CD4-positive, alpha-beta T cell treated with Interleukin-12 subunit alpha and Interleukin-12 subunit beta, for 1 hour (primary cell): ENCODE measurements around the gene ASCC3.
"Not testable (repeated sequence)": the region's sequence is repeated elsewhere in the genome, so short reads cannot be mapped to it uniquely, and the experiment has no call there.

Experiments used
- DNase-seq: peaks from one replicate; pipeline ENCODE4 v3.0.0-alpha.2; 2020

The ASCC3 gene

DNA sequence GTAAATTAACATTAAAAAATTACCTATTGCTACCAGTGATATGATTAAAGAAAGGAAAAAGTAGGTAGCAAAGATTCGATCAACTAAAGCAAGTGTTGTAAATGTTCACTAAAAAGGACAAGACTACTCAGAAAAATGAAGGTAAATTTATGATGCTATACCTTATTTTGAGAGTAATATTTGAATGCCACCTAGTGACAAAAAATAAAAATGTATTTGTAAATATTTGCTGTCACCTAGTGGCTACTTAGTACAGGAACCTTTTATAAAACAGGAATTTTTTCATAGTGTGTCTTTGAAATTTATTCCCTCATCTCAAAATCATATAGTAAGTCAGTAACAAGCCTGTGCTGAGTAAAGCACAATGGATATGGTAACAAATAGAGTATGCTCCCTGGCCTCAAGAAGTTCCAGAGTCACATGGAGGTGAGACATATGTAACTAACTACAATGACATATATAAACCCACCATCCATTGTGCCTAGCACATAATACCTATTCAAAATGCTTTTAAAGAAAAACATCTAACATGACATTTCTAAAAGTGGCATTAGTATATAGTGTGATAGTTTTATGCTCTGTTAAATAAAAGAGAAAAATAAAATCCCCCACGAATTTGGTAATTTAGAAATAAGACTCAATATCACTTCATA is 223.3 kb downstream of the ASCC3 start:
- DNase-seq, result no peak

DNA sequence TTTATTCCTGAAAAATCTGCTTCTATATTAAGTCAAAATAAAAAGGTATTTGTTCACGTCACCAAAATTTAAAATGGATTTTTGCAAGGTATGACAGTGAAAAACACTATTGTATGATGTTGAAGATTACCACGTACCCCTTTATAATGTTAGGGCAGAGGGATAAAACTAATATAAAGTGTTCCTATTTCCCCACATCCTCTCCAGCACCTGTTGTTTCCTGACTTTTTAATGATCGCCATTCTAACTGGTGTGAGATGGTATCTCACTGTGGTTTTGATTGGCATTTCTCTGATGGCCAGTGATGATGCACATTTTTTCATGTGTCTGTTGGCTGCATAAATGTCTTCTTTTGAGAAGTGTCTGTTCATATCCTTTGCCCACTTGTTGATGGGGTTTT is 240.0 kb downstream of the ASCC3 start:
- not testable (repeated sequence) for DNase-seq

DNA sequence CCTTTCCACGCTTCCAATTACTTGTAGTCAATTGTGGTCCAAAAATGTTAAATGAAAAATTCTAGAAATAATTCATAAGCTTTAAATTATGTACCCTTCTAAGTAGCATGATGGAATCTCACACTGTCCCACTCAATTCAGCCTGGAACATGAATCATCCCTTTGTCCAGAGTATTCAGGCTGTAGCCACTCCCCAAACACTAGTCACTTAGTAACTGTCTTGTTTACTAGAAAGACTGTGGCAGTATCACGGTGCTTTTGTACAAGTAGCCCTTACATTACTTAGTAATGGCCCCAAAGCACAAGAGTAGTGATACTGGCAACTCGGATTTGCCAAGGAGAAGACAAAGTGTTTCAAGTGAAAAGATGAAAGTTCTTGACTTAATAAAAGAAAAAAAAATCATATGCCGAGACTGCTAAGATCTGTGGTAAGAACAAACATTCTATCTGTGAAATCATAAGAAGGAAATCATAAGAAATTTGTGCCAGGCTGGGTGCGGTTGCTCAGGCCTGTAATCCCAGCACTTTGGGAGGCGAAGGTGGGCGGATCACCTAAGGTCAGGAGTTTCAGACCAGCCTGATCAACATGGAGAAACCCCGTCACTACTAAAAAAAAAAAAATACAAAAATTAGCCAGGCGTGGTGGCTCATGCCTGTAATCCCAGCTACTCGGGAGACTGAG is 247.9 kb downstream of the ASCC3 start:
- no peak for DNase-seq

DNA sequence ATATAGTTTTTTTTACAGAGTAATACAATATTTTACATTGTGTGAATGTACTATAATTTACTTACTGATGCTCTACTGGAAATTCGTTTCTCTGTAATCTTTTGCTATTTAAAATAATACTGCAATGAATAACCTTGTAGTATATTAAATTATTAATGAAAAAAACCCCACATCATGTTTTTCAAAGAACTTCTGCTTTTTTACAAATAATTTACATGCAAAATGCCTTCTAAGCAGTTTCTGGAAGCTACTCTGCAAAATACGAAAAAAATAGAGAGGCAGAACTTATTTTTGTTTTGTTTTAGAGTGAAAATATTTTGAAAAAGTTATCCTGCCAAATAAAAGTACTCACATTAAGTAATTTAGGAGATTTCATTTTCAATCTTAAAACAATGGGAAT is 250.6 kb downstream of the ASCC3 start:
- no peak for DNase-seq

DNA sequence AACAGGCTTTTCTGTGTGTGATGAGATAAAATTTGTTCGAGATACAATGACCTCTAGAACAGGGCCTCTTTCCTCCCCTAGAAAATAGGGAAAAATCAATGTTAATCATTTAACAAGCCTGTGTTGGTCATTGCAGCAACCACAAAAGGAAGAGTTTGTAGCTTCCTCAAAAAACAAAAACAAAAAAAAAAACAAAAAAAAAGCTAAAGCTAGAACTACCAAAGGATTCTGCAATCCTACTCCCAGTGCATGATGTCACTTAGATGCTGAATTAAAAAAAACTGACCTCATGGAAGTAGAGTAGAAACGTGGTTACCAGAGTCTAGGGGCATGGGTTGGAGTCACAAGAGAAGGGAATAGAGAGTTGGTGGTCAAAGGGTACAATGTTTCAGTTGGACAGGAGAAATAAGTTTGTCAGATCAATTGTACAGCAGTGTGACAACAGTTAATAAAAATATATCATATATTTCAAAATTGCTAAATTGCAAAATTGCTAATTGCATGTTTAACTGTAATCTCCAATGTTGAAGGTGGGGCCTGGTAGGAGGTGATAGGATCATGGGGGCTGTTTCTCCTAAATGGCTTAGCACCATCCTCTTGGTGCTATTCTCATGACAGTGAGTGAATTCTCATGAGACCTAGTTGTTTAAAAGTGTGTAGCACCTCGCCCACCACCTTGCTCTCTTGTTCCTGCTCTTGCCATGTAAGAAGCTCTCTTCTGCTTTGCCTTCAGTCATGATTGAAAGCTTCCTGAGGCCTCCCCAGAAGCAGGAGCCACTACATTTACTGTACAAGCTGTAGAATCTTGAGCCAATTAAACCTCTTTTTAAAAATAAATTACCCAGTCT is 253.0 kb downstream of the ASCC3 start:
- no peak for DNase-seq

DNA sequence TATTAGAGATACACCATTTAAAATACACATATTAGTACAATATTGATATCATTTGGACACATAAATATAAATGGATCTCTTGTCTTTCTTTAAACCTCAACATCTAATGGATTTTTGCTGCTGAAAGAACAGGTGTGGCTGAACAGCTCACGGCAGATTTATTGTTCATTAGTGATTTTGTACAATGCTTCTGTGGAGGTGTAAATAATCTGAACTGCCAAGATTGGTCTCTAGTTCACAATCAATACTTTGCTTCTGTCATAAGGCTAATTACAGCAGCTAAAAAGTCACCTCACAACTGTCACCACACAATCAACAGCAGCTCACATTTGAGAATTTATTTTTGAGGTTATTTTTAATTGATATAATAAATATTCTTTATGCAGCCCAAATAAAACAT is 254.4 kb downstream of the ASCC3 start:
- no peak for DNase-seq

DNA sequence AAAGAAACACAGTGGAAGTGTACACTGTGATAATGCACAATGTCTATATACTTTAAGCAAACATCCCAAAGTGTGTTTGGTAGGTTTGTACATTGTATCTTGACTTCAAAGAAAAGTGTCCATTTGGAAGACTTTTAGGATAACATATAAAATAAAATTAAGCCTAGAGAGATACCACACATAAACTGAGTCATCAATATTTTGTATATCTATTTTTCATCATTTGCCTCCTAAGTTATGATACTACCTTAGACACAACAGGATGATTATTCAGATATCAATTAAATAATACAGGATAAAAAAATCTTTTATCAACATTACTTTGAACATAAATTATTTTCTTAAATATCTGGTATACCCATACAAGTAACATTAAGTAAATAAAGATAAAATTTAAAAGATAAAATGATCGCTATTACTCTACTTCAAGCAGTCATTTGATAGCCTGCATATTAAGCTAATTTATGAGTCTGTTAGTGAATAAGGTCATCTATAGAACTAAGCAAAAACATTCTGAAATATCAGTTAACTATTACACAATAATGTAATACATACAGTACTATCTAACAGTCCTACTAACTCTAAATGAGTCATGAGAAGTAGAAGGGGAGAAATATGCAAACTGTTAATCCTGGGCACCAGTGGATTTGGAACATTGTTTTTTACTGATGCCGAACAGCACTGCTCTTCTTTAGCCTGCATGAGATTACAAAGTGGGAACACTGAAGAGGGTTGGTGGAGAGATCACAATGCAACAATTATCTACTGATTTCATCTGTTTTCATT is 258.0 kb downstream of the ASCC3 start:
- no peak for DNase-seq

DNA sequence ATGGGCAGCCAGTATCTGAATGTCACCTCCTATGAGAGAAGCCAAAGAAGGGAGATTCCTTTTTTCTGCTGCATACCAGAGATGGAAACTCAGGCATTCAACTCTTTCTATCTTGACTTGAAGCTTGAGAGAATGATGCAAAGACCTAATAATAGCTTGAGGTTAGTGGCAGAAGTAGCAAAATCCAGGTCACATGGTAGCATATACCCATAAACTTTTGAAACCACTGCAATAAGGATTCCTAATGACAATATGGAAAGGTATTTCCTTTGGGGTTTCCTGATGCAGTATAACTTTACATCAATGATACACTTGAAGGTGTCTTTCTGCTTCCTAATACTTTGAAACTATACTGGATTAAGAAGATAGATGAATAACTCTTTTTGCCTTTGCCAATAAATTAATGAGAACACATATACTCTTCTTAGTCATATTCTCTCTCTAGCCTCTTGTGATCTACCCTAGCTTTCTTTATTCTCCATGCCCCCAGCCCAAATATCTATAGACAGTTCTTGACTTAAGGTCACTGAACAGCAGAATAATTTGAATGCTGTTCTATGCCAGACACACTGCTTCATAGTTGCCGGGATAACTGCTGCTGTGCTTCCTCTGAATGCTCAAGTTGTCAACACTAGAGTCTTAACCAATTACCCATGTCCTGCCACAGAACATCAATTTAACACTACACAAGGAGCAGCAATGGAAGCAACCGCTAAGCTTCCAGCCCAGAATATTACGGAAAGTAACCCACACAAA is 260.9 kb downstream of the ASCC3 start:
- no peak for DNase-seq

DNA sequence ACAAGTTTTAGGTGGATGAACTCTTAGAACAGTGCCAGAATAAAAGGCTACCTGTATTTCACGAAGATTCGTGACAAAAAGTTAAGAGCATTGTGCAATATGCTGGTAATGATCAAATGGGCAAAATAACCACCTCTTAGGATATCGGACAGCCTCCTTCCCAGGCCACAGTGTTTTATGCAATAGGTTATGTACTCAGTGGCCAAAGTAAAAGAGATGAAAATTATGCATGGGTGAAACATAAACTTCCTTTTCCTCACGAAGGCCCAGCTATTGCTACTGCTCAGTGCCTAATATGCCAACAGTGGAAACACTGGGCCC is 262.8 kb downstream of the ASCC3 start:
- no peak for DNase-seq

DNA sequence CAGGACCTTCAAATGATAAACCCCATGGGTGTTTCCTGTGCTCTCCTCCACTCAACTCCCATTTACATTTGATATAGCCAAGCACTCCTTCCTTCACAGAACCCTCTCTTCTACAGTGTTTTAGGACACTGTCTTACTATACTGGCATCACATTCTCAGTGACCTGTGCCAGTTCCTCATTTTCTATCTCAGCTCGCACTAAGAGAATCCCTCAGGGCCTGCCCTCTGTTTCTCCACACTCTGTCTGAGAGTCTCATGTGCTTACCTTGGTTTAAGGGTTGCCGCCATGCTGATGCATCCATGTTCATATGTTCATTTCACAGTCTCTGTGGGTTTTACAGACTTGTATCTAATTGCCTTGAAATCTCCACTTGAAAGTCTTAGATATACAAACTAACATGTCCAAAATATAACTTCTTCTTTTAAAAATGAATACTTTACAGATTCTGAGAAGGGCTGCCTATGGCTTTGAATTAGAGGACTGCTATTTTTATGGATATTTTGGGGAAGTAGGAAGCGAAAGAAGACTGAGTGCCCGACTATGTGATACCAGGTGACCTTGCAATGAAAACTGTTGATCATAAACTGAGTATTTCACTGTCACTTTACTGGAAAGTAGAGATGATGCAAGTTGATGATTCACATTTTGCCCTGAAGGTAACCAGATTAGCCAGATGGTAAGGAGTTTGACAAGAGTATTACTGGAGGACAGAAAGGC is 263.3 kb downstream of the ASCC3 start:
- DNase-seq, result no peak

DNA sequence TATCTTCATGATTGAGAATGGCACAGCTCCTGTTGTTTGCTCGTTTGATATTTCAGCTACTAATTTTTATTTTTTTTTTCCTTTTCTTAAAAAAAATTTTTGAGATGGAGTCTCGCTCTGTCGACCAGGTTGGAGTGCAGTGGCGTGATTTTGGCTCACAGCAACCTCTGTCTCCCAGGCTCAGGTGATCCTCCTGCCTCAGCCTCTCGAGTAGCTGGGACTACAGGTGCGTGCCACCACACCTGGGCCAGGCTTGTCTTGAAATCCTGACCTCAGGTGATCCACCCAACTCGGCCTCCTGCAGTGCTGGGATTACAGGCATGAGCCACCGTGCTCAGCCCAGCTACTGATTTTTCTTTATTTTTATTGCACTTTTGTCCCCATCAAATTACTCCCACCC is 266.2 kb downstream of the ASCC3 start:
- no peak for DNase-seq

DNA sequence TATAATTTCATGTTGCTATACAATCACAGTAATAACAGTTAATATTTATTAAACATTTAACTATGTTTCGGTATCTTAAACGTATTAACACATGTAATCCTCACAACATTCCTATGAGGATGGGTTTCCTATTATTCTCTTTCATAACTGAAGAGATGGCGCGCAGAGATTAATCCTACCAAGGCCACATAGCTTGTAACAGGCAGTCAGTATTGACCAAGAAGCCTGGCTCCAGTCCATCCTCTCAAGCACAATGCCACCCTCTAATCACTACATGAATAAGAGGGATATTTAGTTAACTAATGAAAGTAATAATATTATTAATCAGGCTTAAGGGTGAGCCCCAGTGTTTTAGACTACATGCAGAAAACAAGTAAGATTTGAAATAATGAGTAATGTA is 266.7 kb downstream of the ASCC3 start:
- no peak for DNase-seq

DNA sequence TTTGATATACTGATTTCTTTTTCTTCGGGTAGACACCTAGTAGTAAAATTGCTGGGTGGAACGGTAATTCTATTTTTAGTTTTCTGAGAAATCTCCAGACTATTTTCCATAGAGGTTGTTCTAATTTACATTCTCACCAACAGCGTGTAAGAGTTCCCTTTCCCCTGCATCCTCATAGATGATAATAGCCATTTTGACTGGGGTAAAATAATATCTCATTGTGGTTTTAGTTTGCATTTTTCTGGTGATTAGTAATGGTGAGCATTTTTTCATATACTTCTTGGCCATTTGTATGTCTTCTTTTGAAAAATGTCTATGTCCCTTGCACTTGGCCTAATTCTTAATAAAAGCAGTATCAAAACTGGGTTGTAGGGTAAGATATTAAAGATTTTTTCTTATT is 267.5 kb downstream of the ASCC3 start:
- DNase-seq, result no peak

DNA sequence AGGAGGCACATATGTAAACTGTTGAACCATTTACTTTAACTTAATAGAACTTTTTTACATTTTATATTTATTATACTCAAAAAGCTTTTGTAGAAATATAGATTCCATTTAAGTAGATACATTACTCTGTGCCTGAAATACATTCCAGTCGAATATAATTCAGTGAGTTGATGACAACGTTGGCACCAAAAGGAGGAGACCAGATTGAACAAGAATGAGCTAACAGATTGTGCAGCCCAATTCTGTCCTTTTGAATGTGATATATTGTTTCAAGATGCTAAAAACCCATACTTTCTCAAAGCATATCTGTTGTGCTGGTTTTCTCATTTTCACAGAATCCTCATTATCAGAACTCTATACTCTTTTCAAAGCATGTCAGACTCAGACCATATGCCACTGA is 269.0 kb downstream of the ASCC3 start:
- no peak for DNase-seq

DNA sequence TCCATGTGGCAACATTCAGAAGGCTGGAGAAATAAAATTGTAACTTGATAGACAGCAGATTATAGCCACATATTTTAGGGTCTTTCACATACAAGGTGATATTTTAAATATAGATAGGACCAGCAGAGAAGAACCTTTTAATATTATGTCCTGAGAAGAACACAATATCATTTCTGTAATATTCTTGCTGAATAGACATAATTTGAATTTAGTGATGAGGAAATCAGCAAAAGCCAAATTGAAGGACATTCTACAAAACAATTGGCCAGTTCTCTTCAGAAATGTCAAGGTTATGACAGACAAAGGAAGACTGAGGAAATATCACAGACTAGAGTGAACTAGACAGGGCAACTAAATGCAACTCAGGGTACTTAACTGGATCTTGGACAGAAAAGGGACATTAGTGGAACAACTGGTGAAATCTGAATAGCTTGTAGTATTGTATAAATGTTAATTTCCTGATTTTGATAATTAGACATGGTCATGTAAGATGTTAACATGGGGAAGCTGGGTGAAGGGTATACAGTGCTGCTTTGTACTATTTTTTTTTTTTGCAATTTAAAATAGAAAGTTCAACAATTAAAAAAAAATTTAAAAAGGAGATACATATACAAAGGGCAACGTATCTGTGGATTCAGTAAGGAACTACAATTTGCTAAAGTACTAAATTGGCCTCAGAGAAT is 281.9 kb downstream of the ASCC3 start:
- DNase-seq, result no peak

DNA sequence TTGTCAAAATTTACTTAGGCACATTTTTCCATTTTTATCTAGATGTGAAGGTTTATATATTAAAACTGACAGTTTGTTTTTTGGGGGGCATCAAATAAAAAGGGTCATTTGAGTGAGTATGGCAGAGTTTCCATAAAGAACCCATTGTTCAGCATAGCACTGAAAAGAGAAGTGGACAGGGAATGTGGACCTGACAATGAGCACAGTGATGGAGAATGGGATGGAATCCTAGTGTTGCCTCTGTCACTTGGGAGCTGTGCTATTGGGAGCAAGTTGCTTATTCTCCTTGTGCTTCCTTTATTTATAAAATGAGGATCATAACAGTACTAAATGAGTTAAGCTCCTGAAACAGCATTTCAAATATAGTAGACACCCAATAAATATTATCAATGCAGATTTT is 285.7 kb downstream of the ASCC3 start:
- DNase-seq, result no peak

DNA sequence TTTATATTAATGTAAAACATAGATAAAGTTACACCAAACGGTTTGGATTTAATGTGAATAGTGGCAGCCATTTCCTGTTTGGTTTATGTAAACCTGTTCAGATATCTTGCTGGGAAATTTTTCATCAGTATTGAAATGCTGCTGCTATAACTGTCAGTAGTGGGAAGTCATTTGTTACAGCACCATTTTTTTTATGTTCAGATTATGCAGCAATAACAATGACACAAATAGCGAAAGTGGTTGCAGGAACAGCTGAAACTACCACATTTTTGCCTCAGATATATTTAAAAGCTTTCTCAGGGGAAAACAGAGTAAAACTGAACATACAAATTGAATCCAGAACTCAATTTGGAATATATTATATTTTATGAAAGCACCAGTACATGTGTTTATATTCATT is 287.6 kb downstream of the ASCC3 start:
- DNase-seq, result no peak

DNA sequence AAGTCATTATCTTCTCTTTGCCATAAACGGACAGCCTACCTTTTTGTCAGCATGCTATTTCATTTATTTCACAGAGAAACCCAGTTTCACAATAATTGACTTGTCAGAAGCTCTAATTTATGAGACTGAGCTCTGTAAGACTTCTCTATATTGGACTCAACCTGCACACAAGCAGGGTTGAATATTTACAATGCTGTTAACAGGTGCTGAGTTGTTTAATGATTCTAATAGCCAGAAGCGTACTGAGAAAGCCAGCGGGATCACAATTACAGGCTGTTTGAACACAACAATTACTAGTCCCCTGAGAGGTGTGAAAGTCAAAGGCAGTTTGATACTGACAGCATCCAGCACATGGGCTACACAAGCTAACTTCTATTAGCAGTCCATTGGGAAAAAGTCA is 288.2 kb downstream of the ASCC3 start:
- no peak for DNase-seq

DNA sequence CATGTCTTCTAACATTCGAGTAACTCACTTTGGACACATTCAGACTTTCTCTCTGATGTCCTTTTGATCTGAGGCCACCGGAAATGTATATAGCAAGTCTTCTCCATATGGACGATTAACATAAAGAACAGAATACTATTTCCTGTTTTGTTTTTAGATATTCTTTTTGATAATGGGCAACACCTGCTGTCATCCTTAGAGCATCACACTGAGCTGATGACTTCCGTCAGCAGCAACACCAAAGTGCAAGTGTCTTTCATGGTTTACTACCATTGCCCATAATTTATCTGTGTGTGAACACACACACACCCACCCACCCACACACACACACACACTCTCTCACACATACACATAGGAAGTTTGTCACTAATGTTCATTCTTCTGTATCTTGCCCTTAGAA is 303.7 kb downstream of the ASCC3 start:
- DNase-seq, result no peak

DNA sequence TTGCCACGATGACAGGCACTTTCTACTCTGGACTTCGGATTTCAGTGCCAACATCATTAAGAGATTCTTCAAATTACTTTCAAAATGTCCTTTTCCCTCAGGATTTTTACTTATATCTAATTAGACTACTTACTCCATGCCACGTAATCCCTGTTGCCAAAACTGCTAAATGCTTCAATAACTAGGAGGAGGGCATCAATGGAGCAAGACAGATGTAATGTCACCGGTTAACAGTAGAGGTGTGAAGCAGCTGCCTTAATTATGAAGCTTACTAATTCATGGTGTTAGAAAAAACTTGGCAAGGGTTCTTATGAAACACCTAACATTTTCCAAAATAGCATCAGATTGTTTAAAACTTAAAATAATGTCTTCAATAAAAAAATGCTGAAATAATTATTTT is 305.2 kb downstream of the ASCC3 start:
- DNase-seq, result no peak

DNA sequence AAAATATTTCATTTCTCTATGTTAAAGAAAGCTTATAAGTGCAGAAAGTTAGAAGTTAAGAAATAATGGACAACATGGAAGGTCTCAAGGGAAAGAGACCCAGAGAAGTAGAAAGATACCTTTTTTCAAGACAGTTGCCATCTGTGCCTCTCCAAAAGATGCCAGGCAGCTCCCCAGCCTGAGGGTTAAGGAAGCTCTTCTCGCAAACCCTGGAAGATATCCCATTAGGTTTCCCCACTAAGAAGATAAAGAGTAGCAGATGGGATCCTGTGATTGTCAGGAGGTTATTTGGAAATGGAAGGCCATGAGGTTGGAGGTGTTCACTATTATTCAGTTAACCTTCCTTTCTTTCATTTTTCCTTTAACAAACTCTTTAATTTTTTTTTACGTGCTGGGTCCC is 306.3 kb downstream of the ASCC3 start:
- no peak for DNase-seq
